Measurements from ENCODE around the gene FGF14.
"Not testable (repeated sequence)": the region's sequence is repeated elsewhere in the genome, so short reads cannot be mapped to it uniquely, and the experiment has no call there.

FGF14 gene

GRCh38 chr13:102172406-102172805 lies 229.4 kb downstream of the FGF14 start:
- H3K4me3 ChIP-seq (ENCODE audit: low read depth, low read length) = no peak overlapping the region

GRCh38 chr13:102170305-102170704 lies 231.5 kb downstream of the FGF14 start:
- Histone ChIP-seq H3K27me3 (ENCODE audit: control insufficient read depth, insufficient read depth, low read length) (no peaks in the 10 kb centered on the region), H3K27ac (ENCODE audit: low read depth, low read length) (no peak overlapping the region), H3K36me3 (ENCODE audit: control insufficient read depth, insufficient read depth, low read length) (no peaks in the 10 kb centered on the region), H3K4me3 (ENCODE audit: low read depth, low read length) (no peak overlapping the region), H3K9me3 (ENCODE audit: control insufficient read depth, insufficient read depth, low read length) (no peaks in the 10 kb centered on the region), H3K9ac (ENCODE audit: low read depth, low read length) (no peak overlapping the region), H3K4me1 (ENCODE audit: control insufficient read depth, insufficient read depth, low read length) (peaks cover 9% of the 10 kb centered on the region)

More at GRCh38 chr13:102172406-102172805, 229.4 kb downstream of the FGF14 start:
- no peaks in the 10 kb centered on the region for H3K27me3 ChIP-seq (ENCODE audit: control insufficient read depth, insufficient read depth, low read length)
- H3K27ac ChIP-seq (ENCODE audit: low read depth, low read length) = no peak overlapping the region
- no peaks in the 10 kb centered on the region for H3K9me3 ChIP-seq (ENCODE audit: control insufficient read depth, insufficient read depth, low read length)
- peaks cover 9% of the 10 kb centered on the region for H3K4me1 ChIP-seq (ENCODE audit: control insufficient read depth, insufficient read depth, low read length)
- no peaks in the 10 kb centered on the region for H3K36me3 ChIP-seq (ENCODE audit: control insufficient read depth, insufficient read depth, low read length)
- no peak overlapping the region for H3K9ac ChIP-seq (ENCODE audit: low read depth, low read length)

GRCh38 chr13:102169471-102170015 lies 232.3 kb downstream of the FGF14 start:
- H3K4me1 ChIP-seq (ENCODE audit: control insufficient read depth, insufficient read depth, low read length) = peaks cover 9% of the 10 kb centered on the region
- no peaks in the 10 kb centered on the region for H3K27me3 ChIP-seq (ENCODE audit: control insufficient read depth, insufficient read depth, low read length)
- H3K4me3 ChIP-seq (ENCODE audit: low read depth, low read length) = no peak overlapping the region
- H3K9ac ChIP-seq (ENCODE audit: low read depth, low read length) = no peak overlapping the region
- H3K27ac ChIP-seq (ENCODE audit: low read depth, low read length) = no peak overlapping the region
- H3K36me3 ChIP-seq (ENCODE audit: control insufficient read depth, insufficient read depth, low read length) = no peaks in the 10 kb centered on the region
- H3K9me3 ChIP-seq (ENCODE audit: control insufficient read depth, insufficient read depth, low read length) = no peaks in the 10 kb centered on the region

- Histone ChIP-seq H3K27ac (ENCODE audit: low read depth, low read length) (no peak overlapping the region), H3K9ac (ENCODE audit: low read depth, low read length) (no peak overlapping the region), H3K27me3 (ENCODE audit: control insufficient read depth, insufficient read depth, low read length) (no peaks in the 10 kb centered on the region), H3K4me1 (ENCODE audit: control insufficient read depth, insufficient read depth, low read length) (no peaks in the 10 kb centered on the region), H3K36me3 (ENCODE audit: control insufficient read depth, insufficient read depth, low read length) (no peaks in the 10 kb centered on the region), H3K4me3 (ENCODE audit: low read depth, low read length) (no peak overlapping the region), H3K9me3 (ENCODE audit: control insufficient read depth, insufficient read depth, low read length) (no peaks in the 10 kb centered on the region)
Observed at GRCh38 chr13:102152790-102153189, 249.1 kb downstream of the FGF14 start.

- Histone ChIP-seq H3K4me3 (ENCODE audit: low read depth, low read length) (no peak overlapping the region), H3K9ac (ENCODE audit: low read depth, low read length) (no peak overlapping the region), H3K27ac (ENCODE audit: low read depth, low read length) (no peak overlapping the region), H3K9me3 (ENCODE audit: control insufficient read depth, insufficient read depth, low read length) (no peaks in the 10 kb centered on the region), H3K36me3 (ENCODE audit: control insufficient read depth, insufficient read depth, low read length) (no peaks in the 10 kb centered on the region), H3K27me3 (ENCODE audit: control insufficient read depth, insufficient read depth, low read length) (no peaks in the 10 kb centered on the region), H3K4me1 (ENCODE audit: control insufficient read depth, insufficient read depth, low read length) (no peaks in the 10 kb centered on the region)
Observed at GRCh38 chr13:102147353-102147752, 254.5 kb downstream of the FGF14 start.

GRCh38 chr13:102145750-102146149 lies 256.1 kb downstream of the FGF14 start:
- Histone ChIP-seq H3K27me3 (ENCODE audit: control insufficient read depth, insufficient read depth, low read length) (no peaks in the 10 kb centered on the region), H3K27ac (ENCODE audit: low read depth, low read length) (no peak overlapping the region), H3K9me3 (ENCODE audit: control insufficient read depth, insufficient read depth, low read length) (no peaks in the 10 kb centered on the region), H3K36me3 (ENCODE audit: control insufficient read depth, insufficient read depth, low read length) (no peaks in the 10 kb centered on the region), H3K4me3 (ENCODE audit: low read depth, low read length) (no peak overlapping the region), H3K4me1 (ENCODE audit: control insufficient read depth, insufficient read depth, low read length) (no peaks in the 10 kb centered on the region), H3K9ac (ENCODE audit: low read depth, low read length) (no peak overlapping the region)

- Histone ChIP-seq H3K4me1 (ENCODE audit: control insufficient read depth, insufficient read depth, low read length) (no peaks in the 10 kb centered on the region), H3K36me3 (ENCODE audit: control insufficient read depth, insufficient read depth, low read length) (no peaks in the 10 kb centered on the region), H3K27ac (ENCODE audit: low read depth, low read length) (no peak overlapping the region), H3K4me3 (ENCODE audit: low read depth, low read length) (no peak overlapping the region), H3K27me3 (ENCODE audit: control insufficient read depth, insufficient read depth, low read length) (no peaks in the 10 kb centered on the region), H3K9ac (ENCODE audit: low read depth, low read length) (no peak overlapping the region), H3K9me3 (ENCODE audit: control insufficient read depth, insufficient read depth, low read length) (no peaks in the 10 kb centered on the region)
Observed at GRCh38 chr13:102142473-102142826, 259.4 kb downstream of the FGF14 start.

- Histone ChIP-seq H3K27ac (ENCODE audit: low read depth, low read length) (no peak overlapping the region), H3K27me3 (ENCODE audit: control insufficient read depth, insufficient read depth, low read length) (no peaks in the 10 kb centered on the region), H3K36me3 (ENCODE audit: control insufficient read depth, insufficient read depth, low read length) (no peaks in the 10 kb centered on the region), H3K4me3 (ENCODE audit: low read depth, low read length) (no peak overlapping the region), H3K9ac (ENCODE audit: low read depth, low read length) (no peak overlapping the region), H3K4me1 (ENCODE audit: control insufficient read depth, insufficient read depth, low read length) (no peaks in the 10 kb centered on the region), H3K9me3 (ENCODE audit: control insufficient read depth, insufficient read depth, low read length) (no peaks in the 10 kb centered on the region)
Observed at GRCh38 chr13:102141625-102142472, 260.0 kb downstream of the FGF14 start.

- Histone ChIP-seq H3K4me3 (ENCODE audit: low read depth, low read length) (no peak overlapping the region), H3K27me3 (ENCODE audit: control insufficient read depth, insufficient read depth, low read length) (no peaks in the 10 kb centered on the region), H3K4me1 (ENCODE audit: control insufficient read depth, insufficient read depth, low read length) (no peaks in the 10 kb centered on the region), H3K27ac (ENCODE audit: low read depth, low read length) (no peak overlapping the region), H3K36me3 (ENCODE audit: control insufficient read depth, insufficient read depth, low read length) (no peaks in the 10 kb centered on the region), H3K9me3 (ENCODE audit: control insufficient read depth, insufficient read depth, low read length) (no peaks in the 10 kb centered on the region), H3K9ac (ENCODE audit: low read depth, low read length) (no peak overlapping the region)
Observed at GRCh38 chr13:102139626-102140025, 262.2 kb downstream of the FGF14 start.

- Histone ChIP-seq H3K4me1 (ENCODE audit: control insufficient read depth, insufficient read depth, low read length) (no peaks in the 10 kb centered on the region), H3K27ac (ENCODE audit: low read depth, low read length) (no peak overlapping the region), H3K9me3 (ENCODE audit: control insufficient read depth, insufficient read depth, low read length) (no peaks in the 10 kb centered on the region), H3K4me3 (ENCODE audit: low read depth, low read length) (no peak overlapping the region), H3K27me3 (ENCODE audit: control insufficient read depth, insufficient read depth, low read length) (no peaks in the 10 kb centered on the region), H3K9ac (ENCODE audit: low read depth, low read length) (no peak overlapping the region), H3K36me3 (ENCODE audit: control insufficient read depth, insufficient read depth, low read length) (no peaks in the 10 kb centered on the region)
Observed at GRCh38 chr13:102138635-102139190, 263.1 kb downstream of the FGF14 start.

- H3K4me3 ChIP-seq (ENCODE audit: low read depth, low read length); H3K36me3 ChIP-seq (ENCODE audit: control insufficient read depth, insufficient read depth, low read length); H3K27me3 ChIP-seq (ENCODE audit: control insufficient read depth, insufficient read depth, low read length); H3K4me1 ChIP-seq (ENCODE audit: control insufficient read depth, insufficient read depth, low read length); H3K9me3 ChIP-seq (ENCODE audit: control insufficient read depth, insufficient read depth, low read length); H3K9ac ChIP-seq (ENCODE audit: low read depth, low read length); H3K27ac ChIP-seq (ENCODE audit: low read depth, low read length): not testable (repeated sequence)
Observed at GRCh38 chr13:102137904-102138303, 263.9 kb downstream of the FGF14 start.
